Endothelial cell of umbilical vein (primary cell): ENCODE data around the gene POGK.

Experiments used
- CTCF ChIP-seq, 2 donors: IDR thresholded peaks; 1 replicate in 1 of 2; 2 replicates in 1 of 2; pipeline ENCODE4 v1.5.1; 2011; ENCODE audit warnings: low read length in 2 of 2, mild to moderate bottlenecking in 2 of 2, moderate library complexity in 2 of 2, control low read depth in 1 of 2, inconsistent platforms in 1 of 2, low read depth in 1 of 2; ENCODE audit not compliant: insufficient read depth in 1 of 2; ENCODE audit errors: extremely low read depth in 1 of 2
- EZH2 ChIP-seq: IDR thresholded peaks from 2 replicates; pipeline ENCODE4 v1.6.1; 2012; ENCODE audit warnings: borderline replicate concordance, low read depth, mild to moderate bottlenecking, moderate library complexity, low read length, inconsistent platforms; ENCODE audit not compliant: severe bottlenecking
- POLR2A ChIP-seq: IDR thresholded peaks from 2 replicates; pipeline ENCODE4 v1.6.1; 2012; ENCODE audit warnings: low read depth, mild to moderate bottlenecking, control low read depth, low read length
- POLR2AphosphoS5 ChIP-seq: IDR thresholded peaks from 2 replicates; pipeline ENCODE4 v1.6.1; 2012; ENCODE audit warnings: low read depth, mild to moderate bottlenecking, control low read depth, low read length, moderate library complexity; ENCODE audit not compliant: insufficient read depth

- TF ChIP-seq EZH2 (no peak), CTCF (IDR thresholded peaks at IDR 0.05; ENCODE audit: extremely low read depth in 1 of 2, insufficient read depth in 1 of 2, low read depth in 1 of 2, low read length in 2 of 2) (no peak), POLR2A (no peak), POLR2AphosphoS5 (no peak)
These were observed 29.4 kb downstream of the POGK start for GRCh38 chr1:166868639-166869038.
